ENCODE data around the gene TAF4. TPM values are rescaled to one million over a fixed set of nuclear protein-coding genes. Genes with fewer than 3 reads are reported as not detected.

TAF4 gene
- polyA plus RNA-seq, 1 donor from 2014 or later = 10.2 TPM

DNA sequence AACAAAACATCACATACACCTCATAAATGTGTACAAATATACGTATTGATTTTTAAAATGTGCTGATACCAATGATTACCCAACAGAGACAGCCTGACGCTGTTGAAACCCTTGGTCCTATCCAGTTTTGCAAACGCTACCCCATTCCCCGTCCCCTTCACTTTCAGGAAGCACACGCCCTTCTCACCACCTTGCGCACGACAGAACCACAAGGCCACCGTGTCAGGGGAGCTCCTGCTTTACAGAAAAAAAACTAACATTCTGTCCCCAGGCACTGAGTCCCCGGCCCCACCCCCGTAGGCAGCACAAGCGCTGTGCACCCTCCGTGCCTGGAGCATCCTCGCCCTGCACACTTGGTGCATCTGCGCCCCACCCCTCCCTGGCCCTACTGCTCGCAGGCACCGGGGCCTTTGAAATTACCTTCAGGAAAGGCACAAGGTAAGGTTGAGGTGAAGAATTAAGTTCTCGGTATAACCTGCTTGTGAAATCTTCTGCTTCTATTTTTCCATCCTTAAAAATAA is 58.5 kb downstream of the TAF4 start:
- no peak overlapping the region for H3K9ac ChIP-seq (ENCODE audit: low read length)
- no peaks in the 10 kb centered on the region for H3K9me3 ChIP-seq (ENCODE audit: low read length)
- H3K27ac ChIP-seq (ENCODE audit: low read length) = no peak overlapping the region
- H4K20me1 ChIP-seq (ENCODE audit: insufficient read depth) = no peaks in the 10 kb centered on the region
- no peaks in the 10 kb centered on the region for H3K9me2 ChIP-seq (ENCODE audit: insufficient read depth, low read length)
- no peaks in the 10 kb centered on the region for H3K27me3 ChIP-seq (ENCODE audit: insufficient read depth, low read depth, low read length)
- peaks cover 9% of the 10 kb centered on the region for H3K36me3 ChIP-seq (ENCODE audit: insufficient read depth, low read length)
- H2AFZ ChIP-seq (ENCODE audit: low read depth, low read length) = no peak overlapping the region
- H3F3A ChIP-seq (ENCODE audit: insufficient read depth, low read length, poor library complexity, severe bottlenecking) = no peaks in the 10 kb centered on the region
- no peaks in the 10 kb centered on the region for H3K79me2 ChIP-seq (replicated peaks; ENCODE audit: insufficient read depth, low read length)
- TF ChIP-seq RAD21 (conservative IDR thresholded peaks at IDR 0.05) = no peak
- TF ChIP-seq EP300 (conservative IDR thresholded peaks at IDR 0.05; ENCODE audit: poor library complexity, severe bottlenecking) = no peak
- TF ChIP-seq, protein P1, sequence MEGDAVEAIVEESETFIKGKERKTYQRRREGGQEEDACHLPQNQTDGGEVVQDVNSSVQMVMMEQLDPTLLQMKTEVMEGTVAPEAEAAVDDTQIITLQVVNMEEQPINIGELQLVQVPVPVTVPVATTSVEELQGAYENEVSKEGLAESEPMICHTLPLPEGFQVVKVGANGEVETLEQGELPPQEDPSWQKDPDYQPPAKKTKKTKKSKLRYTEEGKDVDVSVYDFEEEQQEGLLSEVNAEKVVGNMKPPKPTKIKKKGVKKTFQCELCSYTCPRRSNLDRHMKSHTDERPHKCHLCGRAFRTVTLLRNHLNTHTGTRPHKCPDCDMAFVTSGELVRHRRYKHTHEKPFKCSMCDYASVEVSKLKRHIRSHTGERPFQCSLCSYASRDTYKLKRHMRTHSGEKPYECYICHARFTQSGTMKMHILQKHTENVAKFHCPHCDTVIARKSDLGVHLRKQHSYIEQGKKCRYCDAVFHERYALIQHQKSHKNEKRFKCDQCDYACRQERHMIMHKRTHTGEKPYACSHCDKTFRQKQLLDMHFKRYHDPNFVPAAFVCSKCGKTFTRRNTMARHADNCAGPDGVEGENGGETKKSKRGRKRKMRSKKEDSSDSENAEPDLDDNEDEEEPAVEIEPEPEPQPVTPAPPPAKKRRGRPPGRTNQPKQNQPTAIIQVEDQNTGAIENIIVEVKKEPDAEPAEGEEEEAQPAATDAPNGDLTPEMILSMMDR (IDR thresholded peaks at IDR 0.05; ENCODE audit: poor library complexity, severe bottlenecking) = no peak
- TF ChIP-seq MXI1 (conservative IDR thresholded peaks at IDR 0.05; ENCODE audit: poor library complexity, severe bottlenecking) = no peak
- no peak for TF ChIP-seq TAF1 (IDR thresholded peaks at IDR 0.05; ENCODE audit: low read depth)
- TF ChIP-seq SMC3 (conservative IDR thresholded peaks at IDR 0.05; ENCODE audit: poor library complexity) = no peak
- H3K4me2 ChIP-seq (ENCODE audit: low read length) = no peak overlapping the region
- H3K4me3 ChIP-seq (ENCODE audit: low read length) = no peak overlapping the region

- Histone ChIP-seq H3K9me3 (ENCODE audit: low read length) (no peaks in the 10 kb centered on the region), H4K20me1 (ENCODE audit: insufficient read depth) (no peaks in the 10 kb centered on the region), H3K27ac (ENCODE audit: low read length) (no peak overlapping the region), H3F3A (ENCODE audit: insufficient read depth, low read length, poor library complexity, severe bottlenecking) (no peaks in the 10 kb centered on the region), H3K79me2 (replicated peaks; ENCODE audit: insufficient read depth, low read length) (no peaks in the 10 kb centered on the region), H3K36me3 (ENCODE audit: insufficient read depth, low read length) (peaks cover 16% of the 10 kb centered on the region), H3K4me2 (ENCODE audit: low read length) (no peak overlapping the region), H3K9me2 (ENCODE audit: insufficient read depth, low read length) (no peaks in the 10 kb centered on the region), H3K4me3 (ENCODE audit: low read length) (no peak overlapping the region), H3K27me3 (ENCODE audit: insufficient read depth, low read depth, low read length) (no peaks in the 10 kb centered on the region), H3K9ac (ENCODE audit: low read length) (no peak overlapping the region), H2AFZ (ENCODE audit: low read depth, low read length) (no peak overlapping the region)
- TF ChIP-seq SMC3 (conservative IDR thresholded peaks at IDR 0.05; ENCODE audit: poor library complexity) (no peak), RAD21 (conservative IDR thresholded peaks at IDR 0.05) (no peak), TAF1 (IDR thresholded peaks at IDR 0.05; ENCODE audit: low read depth) (no peak), POLR2AphosphoS5 (IDR thresholded peaks at IDR 0.05) (no peak), REST (IDR thresholded peaks at IDR 0.05; ENCODE audit: borderline replicate concordance) (no peak), EZH2 (IDR thresholded peaks at IDR 0.05; ENCODE audit: borderline replicate concordance, insufficient read depth, low read length, poor library complexity, severe bottlenecking) (no peak), MXI1 (conservative IDR thresholded peaks at IDR 0.05; ENCODE audit: poor library complexity, severe bottlenecking) (no peak), EP300 (conservative IDR thresholded peaks at IDR 0.05; ENCODE audit: poor library complexity, severe bottlenecking) (no peak)
- TF ChIP-seq, protein P1 (IDR thresholded peaks at IDR 0.05; ENCODE audit: poor library complexity, severe bottlenecking) = no peak
Observed at GRCh38 chr20:62006482-62006881, 59.2 kb downstream of the TAF4 start.
